NCI-H526 treated with DMSO at 0.1 percent for 48 hours (cell line): ENCODE data around the gene TPP2.

Source experiments
- DNase-seq: peaks from one replicate; lab custom pipeline; 2025; lab: John Stamatoyannopoulos, UW

Gene TPP2

GRCh38 chr13:102597029-102597961 is 509 bp downstream of the TPP2 start:
- peak; percentile 43 for DNase-seq

- no peak for DNase-seq
Measured at GRCh38 chr13:102598061-102598460, 1.3 kb downstream of the TPP2 start.

GRCh38 chr13:102599426-102600012 is 2.7 kb downstream of the TPP2 start:
- no peak for DNase-seq

- DNase-seq: no peak
Measured at GRCh38 chr13:102606537-102607309, 9.9 kb downstream of the TPP2 start.

GRCh38 chr13:102608974-102609373 is 12.2 kb downstream of the TPP2 start:
- no peak for DNase-seq

GRCh38 chr13:102609696-102610095 is 12.9 kb downstream of the TPP2 start:
- DNase-seq: no peak

GRCh38 chr13:102610296-102610895 is 13.6 kb downstream of the TPP2 start:
- DNase-seq: no peak

GRCh38 chr13:102617697-102618350 is 21.0 kb downstream of the TPP2 start:
- no peak for DNase-seq

- DNase-seq: no peak
Measured at GRCh38 chr13:102620516-102620915, 23.7 kb downstream of the TPP2 start.

GRCh38 chr13:102626928-102627327 is 30.1 kb downstream of the TPP2 start:
- no peak for DNase-seq

- no peak for DNase-seq
Measured at GRCh38 chr13:102628559-102628958, 31.8 kb downstream of the TPP2 start.

GRCh38 chr13:102631198-102631597 is 34.4 kb downstream of the TPP2 start:
- no peak for DNase-seq

- no peak for DNase-seq
Measured at GRCh38 chr13:102638741-102639140, 42.0 kb downstream of the TPP2 start.

- DNase-seq: no peak
Measured at GRCh38 chr13:102642029-102642428, 45.2 kb downstream of the TPP2 start.

GRCh38 chr13:102642475-102642874 is 45.7 kb downstream of the TPP2 start:
- DNase-seq: no peak

- DNase-seq: no peak
Measured at GRCh38 chr13:102643656-102644055, 46.9 kb downstream of the TPP2 start.

- no peak for DNase-seq
Measured at GRCh38 chr13:102645701-102646100, 48.9 kb downstream of the TPP2 start.

- no peak for DNase-seq
Measured at GRCh38 chr13:102648046-102648445, 51.3 kb downstream of the TPP2 start.

- DNase-seq: no peak
Measured at GRCh38 chr13:102650444-102650843, 53.7 kb downstream of the TPP2 start.

GRCh38 chr13:102651392-102651791 is 54.6 kb downstream of the TPP2 start:
- DNase-seq: no peak

- no peak for DNase-seq
Measured at GRCh38 chr13:102651892-102652291, 55.1 kb downstream of the TPP2 start.

- no peak for DNase-seq
Measured at GRCh38 chr13:102654756-102655155, 58.0 kb downstream of the TPP2 start.
